Stomach (tissue), 9 donors: ENCODE measurements around the gene NQO2. TPM values are rescaled to one million over a fixed set of nuclear protein-coding genes. Genes with fewer than 3 reads are reported as not detected.

Experiments
- DNase-seq, 2 donors: peaks; one replicate each; pipeline versions ENCODE4 v3.0.0 to v3.0.0-alpha.2; 2013 to 2019
- H3K27ac ChIP-seq, 5 donors: fragments of 200-600 bp in 4 of 5; sonication (generic) in 4 of 5; one replicate each; pipeline ENCODE4 v1.5.1; 2013 to 2019; ENCODE audit warnings: mild to moderate bottlenecking in 1 of 5, moderate library complexity in 1 of 5
- H3K27me3 ChIP-seq, 3 donors: fragments of 200-600 bp; sonication (generic); one replicate each; pipeline ENCODE4 v1.5.1; 2017 to 2019; ENCODE audit warnings: mixed run types in 1 of 3
- H3K36me3 ChIP-seq, 4 donors: fragments of 200-600 bp; sonication (generic); 1 replicate in 3 of 4; 2 replicates in 1 of 4; pipeline ENCODE4 v1.5.1; 2016 to 2019
- H3K4me1 ChIP-seq, 4 donors: fragments of 200-600 bp; sonication (generic); one replicate each; pipeline ENCODE4 v1.5.1; 2016 to 2019
- H3K4me3 ChIP-seq, 4 donors: fragments of 200-600 bp; sonication (generic) in 3 of 4; one replicate each; pipeline ENCODE4 v1.5.1; 2016 to 2019; ENCODE audit warnings: mild to moderate bottlenecking in 1 of 4
- H3K9me3 ChIP-seq, 4 donors: fragments of 200-600 bp; sonication (generic); one replicate each; pipeline ENCODE4 v1.5.1; 2016 to 2019
- CTCF ChIP-seq, 7 experiments: fragments of 450-650 bp in 4 of 7; fragments of 200-600 bp in 3 of 7; sonication (generic) in 3 of 7; IDR thresholded peaks; one replicate each; pipeline ENCODE4 v1.5.1; 2016 to 2019; ENCODE audit warnings: antibody characterized with exemption in 7 of 7, control low read depth in 2 of 7, mild to moderate bottlenecking in 1 of 7
- EP300 ChIP-seq: sonication (generic); formaldehyde crosslinking; IDR thresholded peaks from one replicate; pipeline ENCODE4 v1.6.1; 2017; ENCODE audit warnings: antibody characterized with exemption
- POLR2A ChIP-seq, 4 donors: fragments of 450-650 bp; IDR thresholded peaks; one replicate each; pipeline ENCODE4 v1.6.1; 2016; ENCODE audit warnings: antibody characterized with exemption in 4 of 4, control low read depth in 2 of 4, mild to moderate bottlenecking in 1 of 4, moderate library complexity in 1 of 4
- POLR2AphosphoS5 ChIP-seq, 3 donors: sonication (generic); formaldehyde crosslinking; IDR thresholded peaks; one replicate each; pipeline ENCODE4 v1.6.1; 2016; ENCODE audit warnings: antibody characterized with exemption in 3 of 3
- WGBS, 5 donors: extraction: QIAGEN DNeasy Blood & Tissue Kit in 3 of 5; methylation state at CpG; one replicate each; pipeline versions ENCODE4 v1.1.5 to v1.1.7; 2013 to 2018; 5-methylcytosine and 5-hydroxymethylcytosine counted together
- intact Hi-C: fragments of 100-400 bp; cut with DNase I; formaldehyde crosslinking; loops from one replicate; pipeline ENCODE4 v1.15.1; 2023; ENCODE audit warnings: low total_unique reads
- polyA plus RNA-seq, 3 donors: library from polyadenylated mRNA; stranded (reverse); fragments of 200-250 nt; gene quantifications; one replicate each; pipeline ENCODE4 v1.2.3, GENCODE V29; 2013
- total RNA-seq, 5 donors: library from RNA; depleted of rRNA; stranded (reverse); fragments of >200 nt; gene quantifications; one replicate each; pipeline versions ENCODE4 v1.1.0 to v1.2.3, GENCODE V29; 2014 to 2016
- donor health status: healthy with polysubstance abuse.
- donor health status: Bipolar disorder and iron deficiency.
- donor health status: healthy.

Gene NQO2
- total and polyA plus RNA-seq, 8 donors = 0.87 to 43.1 (median 28.3) TPM; not detected in 1

- Histone ChIP-seq H3K9me3 (no peaks in the 10 kb centered on the region), H3K27ac (peak overlapping the region; percentile 92 to 100 (median 98)), H3K4me1 (peaks cover 19 to 52% (median 41%) of the 10 kb centered on the region in 4 donors), H3K36me3 (no peaks in the 10 kb centered on the region), H3K27me3 (no peaks in the 10 kb centered on the region), H3K4me3 (peak overlapping the region; percentile 78 to 86 (median 84))
- peak; percentile 73 to 90 (median 90) for TF ChIP-seq POLR2AphosphoS5 (IDR thresholded peaks at IDR 0.05)
- TF ChIP-seq EP300 = no peak
- 0 to 1% (median 0%) methylated on average over 22 of the region's 22 CpGs for WGBS, 5 donors
- DNase-seq = peak; percentile 86 to 98
- intact Hi-C loops = loop anchor here (5.0 kb wide), 1 partner anchor 37 kb away; no protein-coding TSS in a partner anchor
These were observed 10.1 kb upstream of the NQO2 start for GRCh38 chr6:2989332-2990247.

- Histone ChIP-seq H3K4me3 (peak overlapping the region; percentile 78 to 86 (median 84)), H3K27ac (peak overlapping the region; percentile 92 to 100 (median 98)), H3K36me3 (no peaks in the 10 kb centered on the region), H3K27me3 (no peaks in the 10 kb centered on the region), H3K9me3 (no peaks in the 10 kb centered on the region), H3K4me1 (peaks cover 19 to 44% (median 40%) of the 10 kb centered on the region in 4 donors)
- TF ChIP-seq CTCF (IDR thresholded peaks at IDR 0.05) = no peak
- no peak for TF ChIP-seq EP300
- TF ChIP-seq POLR2A (IDR thresholded peaks at IDR 0.05) = no peak
- no peak for TF ChIP-seq POLR2AphosphoS5 (IDR thresholded peaks at IDR 0.05)
- 1 to 16% (median 2%) methylated on average over 19 of the region's 19 CpGs for WGBS, 5 donors
- peak in 1 of 2 donors; percentile 79 for DNase-seq
- intact Hi-C loops = no loop called here
These were observed 9.3 kb upstream of the NQO2 start for GRCh38 chr6:2990248-2990931.

GRCh38 chr6:2990932-2991506, 8.7 kb upstream of the NQO2 start:
- no peak for TF ChIP-seq CTCF (IDR thresholded peaks at IDR 0.05)
- no peak for TF ChIP-seq EP300
- TF ChIP-seq POLR2A (IDR thresholded peaks at IDR 0.05) = no peak
- TF ChIP-seq POLR2AphosphoS5 (IDR thresholded peaks at IDR 0.05) = no peak
- Histone ChIP-seq H3K27ac (peak overlapping the region; percentile 92 to 100 (median 98)), H3K36me3 (no peaks in the 10 kb centered on the region), H3K9me3 (no peaks in the 10 kb centered on the region), H3K27me3 (no peaks in the 10 kb centered on the region), H3K4me1 (peaks cover 19 to 41% (median 37%) of the 10 kb centered on the region in 4 donors), H3K4me3 (peak overlapping the region; percentile 78 to 86 (median 84))
- DNase-seq = peak in 1 of 2 donors; percentile 39
- intact Hi-C loops = no loop called here
- WGBS, 5 donors = 2 to 12% (median 4%) methylated on average over 10 of the region's 10 CpGs

GRCh38 chr6:2992330-2992979, 7.2 kb upstream of the NQO2 start:
- 83 to 97% (median 95%) methylated on average over 6 of the region's 6 CpGs for WGBS, 5 donors
- intact Hi-C loops = no loop called here
- no peak overlapping the region for H3K4me3 ChIP-seq
- H3K27me3 ChIP-seq = no peaks in the 10 kb centered on the region
- peak overlapping the region in 1 of 5 donors; percentile 94 for H3K27ac ChIP-seq
- H3K9me3 ChIP-seq = no peaks in the 10 kb centered on the region
- DNase-seq = no peak
- peaks cover 9 to 27% (median 22%) of the 10 kb centered on the region in 4 donors for H3K4me1 ChIP-seq
- no peaks in the 10 kb centered on the region for H3K36me3 ChIP-seq
- TF ChIP-seq CTCF (IDR thresholded peaks at IDR 0.05) = no peak
- TF ChIP-seq POLR2A (IDR thresholded peaks at IDR 0.05) = no peak
- no peak for TF ChIP-seq EP300
- TF ChIP-seq POLR2AphosphoS5 (IDR thresholded peaks at IDR 0.05) = no peak
